Measurements from ENCODE around the gene GRAP.

DNA sequence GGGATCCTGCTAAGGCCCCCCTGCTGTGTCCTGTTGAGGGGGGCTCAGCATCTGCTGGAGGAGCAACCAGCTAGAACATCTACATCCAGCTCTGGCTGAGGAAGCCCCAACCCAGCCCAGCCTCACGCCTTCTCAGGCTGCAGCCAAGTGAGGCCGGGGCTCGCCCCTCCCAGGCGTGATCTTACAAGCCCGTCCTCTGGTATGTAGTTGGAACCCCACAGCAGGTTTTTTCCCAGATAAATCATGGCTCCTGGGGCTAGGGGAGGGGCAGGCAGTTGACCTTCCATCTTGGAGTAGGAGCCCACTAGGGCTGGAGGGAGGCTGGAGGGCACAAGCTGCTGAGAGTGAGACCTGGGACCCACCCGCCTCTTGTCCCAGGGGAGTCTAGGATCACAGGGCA is 46.8 kb downstream of the GRAP start:
- TF ChIP-seq, protein P1, sequence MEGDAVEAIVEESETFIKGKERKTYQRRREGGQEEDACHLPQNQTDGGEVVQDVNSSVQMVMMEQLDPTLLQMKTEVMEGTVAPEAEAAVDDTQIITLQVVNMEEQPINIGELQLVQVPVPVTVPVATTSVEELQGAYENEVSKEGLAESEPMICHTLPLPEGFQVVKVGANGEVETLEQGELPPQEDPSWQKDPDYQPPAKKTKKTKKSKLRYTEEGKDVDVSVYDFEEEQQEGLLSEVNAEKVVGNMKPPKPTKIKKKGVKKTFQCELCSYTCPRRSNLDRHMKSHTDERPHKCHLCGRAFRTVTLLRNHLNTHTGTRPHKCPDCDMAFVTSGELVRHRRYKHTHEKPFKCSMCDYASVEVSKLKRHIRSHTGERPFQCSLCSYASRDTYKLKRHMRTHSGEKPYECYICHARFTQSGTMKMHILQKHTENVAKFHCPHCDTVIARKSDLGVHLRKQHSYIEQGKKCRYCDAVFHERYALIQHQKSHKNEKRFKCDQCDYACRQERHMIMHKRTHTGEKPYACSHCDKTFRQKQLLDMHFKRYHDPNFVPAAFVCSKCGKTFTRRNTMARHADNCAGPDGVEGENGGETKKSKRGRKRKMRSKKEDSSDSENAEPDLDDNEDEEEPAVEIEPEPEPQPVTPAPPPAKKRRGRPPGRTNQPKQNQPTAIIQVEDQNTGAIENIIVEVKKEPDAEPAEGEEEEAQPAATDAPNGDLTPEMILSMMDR (IDR thresholded peaks at IDR 0.05), result no peak
- TF ChIP-seq EP300 (IDR thresholded peaks at IDR 0.05), result no peak
- no peak for TF ChIP-seq POLR2AphosphoS5 (IDR thresholded peaks at IDR 0.05)

Data from gastroesophageal sphincter (tissue), 3 donors.